Stimulated activated CD8-positive, alpha-beta memory T cell treated with anti-CD3 and anti-CD28 coated beads, Interleukin-4, amount 100 ng/mL, for 4 hours (primary cell): ENCODE results near the gene GOLGA8S.
"Not testable (repeated sequence)": the region's sequence is repeated elsewhere in the genome, so short reads cannot be mapped to it uniquely, and the experiment has no call there.

Experiments used
- DNase-seq, 2 donors: peaks; one replicate each; pipeline ENCODE4 v3.0.0-alpha.2; 2020; ENCODE audit warnings: low read depth in 2 of 2, low spot score in 1 of 2

The GOLGA8S gene

GRCh38 chr15:23395832-23396231, 41.3 kb downstream of the GOLGA8S start:
- DNase-seq, result no peak

GRCh38 chr15:23397779-23398178, 43.2 kb downstream of the GOLGA8S start:
- DNase-seq, result no peak

- DNase-seq, result not testable (repeated sequence)
Measured at GRCh38 chr15:23398357-23398756, 43.8 kb downstream of the GOLGA8S start.

GRCh38 chr15:23399207-23399606, 44.7 kb downstream of the GOLGA8S start:
- not testable (repeated sequence) for DNase-seq

- no peak for DNase-seq
Measured at GRCh38 chr15:23401627-23402026, 47.1 kb downstream of the GOLGA8S start.

- DNase-seq, result no peak
Measured at GRCh38 chr15:23402140-23402539, 47.6 kb downstream of the GOLGA8S start.

- DNase-seq, result no peak
Measured at GRCh38 chr15:23402544-23402943, 48.0 kb downstream of the GOLGA8S start.

- no peak for DNase-seq
Measured at GRCh38 chr15:23403550-23403949, 49.0 kb downstream of the GOLGA8S start.

- DNase-seq, result no peak
Measured at GRCh38 chr15:23411841-23412240, 57.3 kb downstream of the GOLGA8S start.

GRCh38 chr15:23412881-23413600, 58.5 kb downstream of the GOLGA8S start:
- not testable (repeated sequence) for DNase-seq
